ENCODE data around the gene CRMP1. TPM values are rescaled to one million over a fixed set of nuclear protein-coding genes. Genes with fewer than 3 reads are reported as not detected.

The CRMP1 gene
- total and polyA plus RNA-seq, 2 donors (not counting 3 experiments of a cell fraction or from before 2014, with no cell fraction given): 0.06 TPM; not detected in 1

GRCh38 chr4:5878359-5878758, 14.5 kb downstream of the CRMP1 start:
- FAIRE-seq (no peak), DNase-seq (ENCODE audit: low read depth, low spot score) (no peak)
- Histone ChIP-seq H3K27ac (ENCODE audit: insufficient read depth, low read depth, low read length) (no peak overlapping the region), H3K9ac (replicated peaks; ENCODE audit: extremely low read depth, insufficient read depth, low read length) (no peak overlapping the region), H3K79me2 (ENCODE audit: control insufficient read depth, insufficient read depth, low read length) (no peaks in the 10 kb centered on the region), H2AFZ (ENCODE audit: low read depth, low read length) (no peak overlapping the region), H3K27me3 (ENCODE audit: control insufficient read depth in 2 of 2, insufficient read depth in 2 of 2, low read length in 2 of 2) (no peaks in the 10 kb centered on the region), H3K9me1 (replicated peaks; ENCODE audit: control insufficient read depth, extremely low read depth, insufficient read depth, low read length) (no peaks in the 10 kb centered on the region), H3K36me3 (ENCODE audit: control insufficient read depth in 2 of 2, extremely low read depth in 1 of 2, insufficient read depth in 2 of 2, low read length in 2 of 2) (no peaks in the 10 kb centered on the region), H3K4me1 (ENCODE audit: control insufficient read depth, extremely low read depth, insufficient read depth, low read length) (no peaks in the 10 kb centered on the region), H4K20me1 (replicated peaks; ENCODE audit: control insufficient read depth, extremely low read depth, insufficient read depth, low read length) (no peaks in the 10 kb centered on the region), H3K4me2 (ENCODE audit: insufficient read depth, low read length) (no peak overlapping the region), H3K4me3 (replicated peaks in 1 of 3; ENCODE audit: insufficient read depth in 1 of 3, low read depth in 1 of 3, low read length in 3 of 3) (no peak overlapping the region), H3K9me3 (replicated peaks; ENCODE audit: control insufficient read depth, insufficient read depth, low read length) (no peaks in the 10 kb centered on the region)
- ChIA-PET POLR2A (no interaction called here), CTCF (no interaction called here)
- intact Hi-C loops (cut with micrococcal nuclease) (no loop called here), dilution Hi-C loops (cut with MboI; ENCODE audit: extremely low pct_ligation_motif_present, low sequenced_read_pairs) (no loop called here)
- no peak for TF ChIP-seq EZH2 (IDR thresholded peaks at IDR 0.05; ENCODE audit: borderline replicate concordance, low read depth, low read length, severe bottlenecking)
- no peak for TF ChIP-seq MYC (IDR thresholded peaks at IDR 0.05; ENCODE audit: low read depth, low read length)
- no peak for TF ChIP-seq JUN (IDR thresholded peaks at IDR 0.05; ENCODE audit: borderline replicate concordance, insufficient read depth, insufficient read length, low read depth)
- no peak for TF ChIP-seq POLR2AphosphoS5 (IDR thresholded peaks at IDR 0.05; ENCODE audit: insufficient read depth, low read depth, low read length)
- no peak for TF ChIP-seq FOS (IDR thresholded peaks at IDR 0.05; ENCODE audit: borderline replicate concordance, insufficient read depth, low read length)
- TF ChIP-seq CTCF (IDR thresholded peaks at IDR 0.05; ENCODE audit: extremely low read depth in 1 of 2, insufficient read depth in 1 of 2, low read depth in 1 of 2, low read length in 2 of 2): no peak
- TF ChIP-seq MAX (IDR thresholded peaks at IDR 0.05; ENCODE audit: insufficient read depth, insufficient read length): no peak
- TF ChIP-seq POLR2A (IDR thresholded peaks at IDR 0.05; ENCODE audit: low read depth, low read length): no peak
- TF ChIP-seq GATA2 (IDR thresholded peaks at IDR 0.05; ENCODE audit: insufficient read depth, insufficient read length, low read depth, low read length): no peak
- BruUV-seq (replicated peaks): no TSS peak
